GM10266 (cell line): ENCODE measurements around the gene S1PR1.

ENCODE experiments used
- DNase-seq: peaks from one replicate; pipeline ENCODE4 v3.0.0; 2012; ENCODE audit errors: extremely low spot score
- TF ChIP-seq, protein P1 (sequence below): IDR thresholded peaks from 2 replicates; pipeline ENCODE4 v1.5.1; 2012; ENCODE audit warnings: mild to moderate bottlenecking, low read depth; ENCODE audit not compliant: control insufficient read depth, insufficient read depth; ENCODE audit errors: missing control alignments

Gene S1PR1

GRCh38 chr1:101283443-101283842, 46.6 kb downstream of the S1PR1 start:
- DNase-seq, result no peak
- TF ChIP-seq, protein P1, sequence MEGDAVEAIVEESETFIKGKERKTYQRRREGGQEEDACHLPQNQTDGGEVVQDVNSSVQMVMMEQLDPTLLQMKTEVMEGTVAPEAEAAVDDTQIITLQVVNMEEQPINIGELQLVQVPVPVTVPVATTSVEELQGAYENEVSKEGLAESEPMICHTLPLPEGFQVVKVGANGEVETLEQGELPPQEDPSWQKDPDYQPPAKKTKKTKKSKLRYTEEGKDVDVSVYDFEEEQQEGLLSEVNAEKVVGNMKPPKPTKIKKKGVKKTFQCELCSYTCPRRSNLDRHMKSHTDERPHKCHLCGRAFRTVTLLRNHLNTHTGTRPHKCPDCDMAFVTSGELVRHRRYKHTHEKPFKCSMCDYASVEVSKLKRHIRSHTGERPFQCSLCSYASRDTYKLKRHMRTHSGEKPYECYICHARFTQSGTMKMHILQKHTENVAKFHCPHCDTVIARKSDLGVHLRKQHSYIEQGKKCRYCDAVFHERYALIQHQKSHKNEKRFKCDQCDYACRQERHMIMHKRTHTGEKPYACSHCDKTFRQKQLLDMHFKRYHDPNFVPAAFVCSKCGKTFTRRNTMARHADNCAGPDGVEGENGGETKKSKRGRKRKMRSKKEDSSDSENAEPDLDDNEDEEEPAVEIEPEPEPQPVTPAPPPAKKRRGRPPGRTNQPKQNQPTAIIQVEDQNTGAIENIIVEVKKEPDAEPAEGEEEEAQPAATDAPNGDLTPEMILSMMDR, result no peak

GRCh38 chr1:101284021-101284420, 47.2 kb downstream of the S1PR1 start:
- TF ChIP-seq, protein P1, result no peak
- DNase-seq, result no peak

- TF ChIP-seq, protein P1, result no peak
- no peak for DNase-seq
Measured at GRCh38 chr1:101284622-101285218, 47.9 kb downstream of the S1PR1 start.

- TF ChIP-seq, protein P1, result no peak
- DNase-seq, result no peak
Measured at GRCh38 chr1:101285922-101286570, 49.2 kb downstream of the S1PR1 start.

DNA sequence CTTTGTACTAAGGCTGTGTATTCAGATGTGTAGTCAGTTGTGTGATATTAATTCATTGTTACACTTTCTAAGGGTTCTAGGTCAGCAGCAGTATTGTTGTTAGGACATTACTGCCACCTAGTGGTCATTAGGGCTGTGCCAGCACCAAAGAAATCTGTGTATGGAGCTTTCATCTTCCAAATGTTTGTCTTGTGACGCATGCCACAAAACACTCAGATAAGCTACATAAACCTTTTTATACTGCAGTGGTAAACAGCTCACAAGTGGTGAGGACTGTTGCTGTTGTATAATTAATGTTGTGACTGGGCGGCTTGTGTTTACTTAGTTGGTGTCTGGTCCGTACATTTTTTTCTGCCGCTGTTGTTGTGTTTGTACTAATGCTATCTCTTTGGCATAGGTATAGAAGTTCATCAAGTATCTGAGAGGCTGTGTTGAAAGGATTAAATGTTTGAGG, 51.7 kb downstream of the S1PR1 start:
- TF ChIP-seq, protein P1, result peak; percentile 85
- DNase-seq, result peak; percentile 53

DNA sequence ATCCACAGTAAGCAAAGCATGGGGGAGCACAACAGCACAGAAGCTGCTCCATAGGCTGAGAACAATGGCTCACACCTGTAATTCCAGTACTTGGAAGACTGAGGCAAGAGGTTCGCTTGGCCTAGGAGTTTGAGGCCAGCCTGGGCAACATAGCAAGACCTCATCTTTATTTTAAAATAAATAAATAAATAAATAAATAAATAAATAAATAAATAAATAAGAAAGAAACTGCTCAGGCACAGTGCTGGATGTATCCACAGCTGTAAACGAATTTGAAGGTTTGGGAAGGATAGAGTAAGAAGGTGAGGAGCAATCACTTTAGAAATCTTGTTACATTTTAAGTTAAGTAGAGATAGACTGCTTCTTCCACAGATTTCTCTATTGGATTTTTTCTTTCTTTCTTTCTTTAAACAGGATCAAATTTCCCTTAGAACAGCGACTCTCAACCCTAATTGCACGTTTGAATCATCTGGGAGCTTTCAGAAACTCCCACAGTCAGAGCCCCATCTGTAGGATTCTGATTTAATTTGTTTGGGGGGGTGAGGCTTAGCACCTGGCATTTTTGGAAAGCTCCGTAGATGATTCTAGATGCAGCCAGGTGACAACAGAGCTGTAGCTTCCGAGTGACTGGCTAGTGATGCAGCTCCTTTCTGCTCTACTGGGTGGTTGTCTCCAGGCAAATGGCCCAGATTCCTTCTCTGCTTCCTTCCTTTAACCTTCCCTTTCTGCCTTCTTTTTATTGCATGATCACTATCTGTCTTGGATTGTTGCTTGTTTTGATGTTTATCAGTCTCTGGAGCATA, 53.5 kb downstream of the S1PR1 start:
- no peak for DNase-seq
- TF ChIP-seq, protein P1, result no peak
